GM12878 (cell line): ENCODE data around the gene RAPSN. TPM values are rescaled to one million over a fixed set of nuclear protein-coding genes. Genes with fewer than 3 reads are reported as not detected.
A peak's percentile ranks its signal among the peaks of the same experiment; 100 is the strongest.

Experiments used
- BMI1 ChIP-seq: fragments of 450-650 bp; IDR thresholded peaks from 2 replicates; pipeline ENCODE4 v1.6.1; 2016; ENCODE audit warnings: mild to moderate bottlenecking, moderate library complexity, borderline replicate concordance
- EED ChIP-seq: sonication (generic); IDR thresholded peaks from 2 replicates; pipeline ENCODE4 v1.6.1; 2016; ENCODE audit warnings: antibody characterized with exemption, low read depth
- HDAC2 ChIP-seq: fragments of 200-600 bp; sonication (generic); IDR thresholded peaks from 2 replicates; pipeline ENCODE4 v1.6.1; 2017
- HDGF ChIP-seq: fragments of 450-650 bp; IDR thresholded peaks from 2 replicates; pipeline ENCODE4 v1.6.1; 2016; ENCODE audit warnings: antibody characterized with exemption
- IKZF1 ChIP-seq: fragments of 450-650 bp; conservative IDR thresholded peaks from 2 replicates; pipeline ENCODE4 v1.6.1; 2017; ENCODE audit warnings: antibody characterized with exemption, mild to moderate bottlenecking
- JUNB ChIP-seq: IDR thresholded peaks from 2 replicates; pipeline ENCODE4 v1.6.1; 2016; ENCODE audit warnings: antibody characterized with exemption, mild to moderate bottlenecking
- NFXL1 ChIP-seq: fragments of 450-650 bp; IDR thresholded peaks from 2 replicates; pipeline ENCODE4 v1.6.1; 2017; ENCODE audit warnings: antibody characterized with exemption, mild to moderate bottlenecking, borderline replicate concordance
- NRF1 ChIP-seq: conservative IDR thresholded peaks from 2 replicates; pipeline ENCODE4 v1.6.1; 2011; ENCODE audit warnings: mild to moderate bottlenecking, low read depth, low read length, improper control_type of control experiment
- PAX8 ChIP-seq: fragments of 450-650 bp; IDR thresholded peaks from 2 replicates; pipeline ENCODE4 v1.6.1; 2017; ENCODE audit warnings: mild to moderate bottlenecking, moderate library complexity
- PBX3 ChIP-seq: IDR thresholded peaks from 2 replicates; pipeline ENCODE4 v1.6.1; 2011; ENCODE audit warnings: mild to moderate bottlenecking, low read depth, low read length, moderate library complexity; ENCODE audit not compliant: insufficient replicate concordance
- PML ChIP-seq: IDR thresholded peaks from 2 replicates; pipeline ENCODE4 v1.6.1; 2012; ENCODE audit warnings: low read length, inconsistent platforms
- POLR2AphosphoS2 ChIP-seq: IDR thresholded peaks from 2 replicates; pipeline ENCODE4 v1.6.1; 2011; ENCODE audit warnings: low read depth, mild to moderate bottlenecking, low read length, improper control_type of control experiment, moderate library complexity
- PRDM15 ChIP-seq: fragments of 450-650 bp; formaldehyde crosslinking; IDR thresholded peaks from 2 replicates; pipeline ENCODE4 v1.4.0; 2020; ENCODE audit warnings: mild to moderate bottlenecking, moderate library complexity
- RAD51 ChIP-seq: fragments of 450-650 bp; IDR thresholded peaks from 2 replicates; pipeline ENCODE4 v1.6.1; 2016; ENCODE audit warnings: moderate library complexity, mild to moderate bottlenecking, inconsistent platforms
- SIN3A ChIP-seq: IDR thresholded peaks from 2 replicates; pipeline ENCODE4 v1.6.1; 2012; ENCODE audit warnings: low read depth, low read length, improper control_type of control experiment
- STAT3 ChIP-seq: IDR thresholded peaks from 2 replicates; pipeline ENCODE4 v1.6.1; 2011; ENCODE audit warnings: low read depth, low read length, improper control_type of control experiment
- SUZ12 ChIP-seq: fragments of 200-600 bp; sonication (generic); IDR thresholded peaks from one replicate; pipeline ENCODE4 v1.6.1; 2018; ENCODE audit warnings: antibody characterized with exemption, mild to moderate bottlenecking; ENCODE audit not compliant: unreplicated experiment
- TCF3 ChIP-seq: IDR thresholded peaks from 2 replicates; pipeline ENCODE4 v1.6.1; 2012; ENCODE audit warnings: low read depth, mild to moderate bottlenecking, low read length, borderline replicate concordance; ENCODE audit not compliant: insufficient read depth
- WRNIP1 ChIP-seq: IDR thresholded peaks from 2 replicates; pipeline ENCODE4 v1.6.1; 2011; ENCODE audit warnings: low read depth, low read length, improper control_type of control experiment, borderline replicate concordance
- YBX1 ChIP-seq: fragments of 450-650 bp; IDR thresholded peaks from 2 replicates; pipeline ENCODE4 v1.6.1; 2016; ENCODE audit warnings: antibody characterized with exemption
- ZNF217 ChIP-seq: fragments of 450-650 bp; IDR thresholded peaks from 2 replicates; pipeline ENCODE4 v1.6.1; 2017; ENCODE audit warnings: antibody characterized with exemption, mild to moderate bottlenecking
- ZNF592 ChIP-seq: fragments of 450-650 bp; IDR thresholded peaks from 2 replicates; pipeline ENCODE4 v1.6.1; 2017; ENCODE audit warnings: mild to moderate bottlenecking, moderate library complexity
- polyA plus RNA-seq, 11 experiments: library from polyadenylated mRNA; depleted of rRNA in 4 of 11; unstranded in 6 of 11; stranded (reverse) in 5 of 11; fragments of >200 nt; fragmentation: Nextera tagmentation in 4 of 11; fragmentation: Illumina TruSeq in 1 of 11; extraction: Ambion mirVana in 4 of 11; extraction: Trizol in 1 of 11; gene quantifications; 1 replicate in 1 of 11; 2 replicates in 10 of 11; pipeline versions ENCODE4 v1.2.1 to v1.2.3, GENCODE V29; 2011 to 2016; ENCODE audit warnings: inconsistent platforms in 2 of 11, missing spikeins in 2 of 11, low read depth in 1 of 11
- total RNA-seq, 4 experiments: library from RNA; depleted of rRNA in 3 of 4; stranded (reverse); fragments of >200 nt in 3 of 4; fragmentation: Illumina TruSeq in 1 of 4; extraction: Trizol in 1 of 4; gene quantifications; 2 replicates each; pipeline versions ENCODE4 v1.2.1 to v1.2.3, GENCODE V29; 2013 to 2021

Gene RAPSN
- total and polyA plus RNA-seq, 10 of the 15 experiments (the other 5 are each of a cell fraction or from before 2014, with no cell fraction given), result 0.08 to 0.23 (median 0.14) TPM; not detected in 6

GRCh38 chr11:47394322-47395222 lies 54.4 kb downstream of the RAPSN start (continued):
- TF ChIP-seq TCF3, result 0 out of 2 replicates have a peak, but pooled peaks have one; percentile 29
- TF ChIP-seq PRDM15, result no peak
- TF ChIP-seq NFXL1, result no peak
- TF ChIP-seq SUZ12, result no peak
- TF ChIP-seq JUNB, result no peak
- TF ChIP-seq STAT3, result no peak
- no peak for TF ChIP-seq NRF1
- TF ChIP-seq POLR2AphosphoS2, result 0 out of 2 replicates have a peak, but pooled peaks have one; percentile 78
- no peak for TF ChIP-seq BMI1
- TF ChIP-seq PML, result no peak; the same call in 1 of the 2 replicates
- 0 out of 2 replicates have a peak, but pooled peaks have one; percentile 7 for TF ChIP-seq ZNF592
- peak; percentile 68 for TF ChIP-seq IKZF1
- TF ChIP-seq RAD51, result no peak
- no peak for TF ChIP-seq ZNF217
- no peak for TF ChIP-seq YBX1
- TF ChIP-seq PBX3, result no peak
- TF ChIP-seq WRNIP1, result no peak
- no peak for TF ChIP-seq PAX8
- no peak; the same call in 1 of the 2 replicates for TF ChIP-seq HDGF
- TF ChIP-seq HDAC2, result no peak
- TF ChIP-seq SIN3A, result 0 out of 2 replicates have a peak, but pooled peaks have one; percentile 69
- 0 out of 2 replicates have a peak, but pooled peaks have one; percentile 38 for TF ChIP-seq EED
